HEK293 (cell line): Measurements from ENCODE around the gene POLR3B.

Experiments used
- FEZF1 ChIP-seq: fragments of 450-650 bp; formaldehyde crosslinking; IDR thresholded peaks from 2 replicates; pipeline ENCODE4 v1.5.1; 2016; ENCODE audit warnings: missing biosample characterization, missing genetic modification characterization
- HOXA7 ChIP-seq: sonication (generic); formaldehyde crosslinking; IDR thresholded peaks from 2 replicates; pipeline ENCODE4 v1.8.1; 2022; ENCODE audit warnings: missing genetic modification reagents, borderline replicate concordance
- HOXC10 ChIP-seq: sonication (generic); formaldehyde crosslinking; IDR thresholded peaks from 2 replicates; pipeline ENCODE4 v1.8.1; 2023; ENCODE audit warnings: mild to moderate bottlenecking, missing genetic modification reagents
- IKZF3 ChIP-seq: fragments of 450-650 bp; IDR thresholded peaks from 2 replicates; pipeline ENCODE4 v1.5.0; 2018; ENCODE audit warnings: missing biosample characterization, mild to moderate bottlenecking, missing genetic modification characterization, moderate library complexity
- MZF1 ChIP-seq: fragments of 450-650 bp; formaldehyde crosslinking; IDR thresholded peaks from 2 replicates; pipeline ENCODE4 v1.5.1; 2017; ENCODE audit warnings: missing biosample characterization, missing genetic modification characterization, borderline replicate concordance
- SCRT1 ChIP-seq: fragments of 450-650 bp; formaldehyde crosslinking; IDR thresholded peaks from 2 replicates; pipeline ENCODE4 v1.5.1; 2016; ENCODE audit warnings: missing biosample characterization, missing genetic modification characterization, borderline replicate concordance
- SETDB1 ChIP-seq: IDR thresholded peaks from one replicate; pipeline ENCODE4 v1.6.1; 2017; ENCODE audit warnings: mild to moderate bottlenecking, low read length, moderate library complexity, mixed read lengths; ENCODE audit not compliant: insufficient read length
- TCF7L2 ChIP-seq: IDR thresholded peaks from 2 replicates; pipeline ENCODE4 v1.6.1; 2011; ENCODE audit warnings: low read depth, mild to moderate bottlenecking, inconsistent platforms, low read length, moderate library complexity, borderline replicate concordance
- TRIM28 ChIP-seq: IDR thresholded peaks from 2 replicates; pipeline ENCODE4 v1.6.1; 2011; ENCODE audit warnings: low read length, control low read depth, borderline replicate concordance
- ZBTB8A ChIP-seq: fragments of 450-650 bp; formaldehyde crosslinking; IDR thresholded peaks from 2 replicates; pipeline ENCODE4 v1.5.1; 2016; ENCODE audit warnings: missing biosample characterization, missing genetic modification characterization
- ZEB2 ChIP-seq: fragments of 450-650 bp; formaldehyde crosslinking; IDR thresholded peaks from 2 replicates; pipeline ENCODE4 v1.5.1; 2016; ENCODE audit warnings: missing biosample characterization, missing genetic modification characterization
- ZFHX2 ChIP-seq: fragments of 450-650 bp; formaldehyde crosslinking; conservative IDR thresholded peaks from 2 replicates; pipeline ENCODE4 v1.5.1; 2016; ENCODE audit warnings: missing biosample characterization, missing genetic modification characterization
- ZIC2 ChIP-seq: fragments of 450-650 bp; formaldehyde crosslinking; IDR thresholded peaks from 2 replicates; pipeline ENCODE4 v1.5.1; 2016; ENCODE audit warnings: missing biosample characterization, missing genetic modification characterization
- ZNF112 ChIP-seq: fragments of 450-650 bp; formaldehyde crosslinking; IDR thresholded peaks from 2 replicates; pipeline ENCODE4 v1.5.0; 2017; ENCODE audit warnings: missing biosample characterization, missing genetic modification characterization
- ZNF114 ChIP-seq: fragments of 450-650 bp; formaldehyde crosslinking; IDR thresholded peaks from 2 replicates; pipeline ENCODE4 v1.5.0; 2017; ENCODE audit warnings: missing biosample characterization, missing genetic modification characterization
- ZNF157 ChIP-seq: fragments of 450-650 bp; formaldehyde crosslinking; IDR thresholded peaks from 2 replicates; pipeline ENCODE4 v1.5.1; 2016; ENCODE audit warnings: missing biosample characterization, missing genetic modification characterization
- ZNF175 ChIP-seq: fragments of 450-650 bp; formaldehyde crosslinking; IDR thresholded peaks from 2 replicates; pipeline ENCODE4 v1.5.1; 2016; ENCODE audit warnings: missing biosample characterization, missing genetic modification characterization
- ZNF211 ChIP-seq: fragments of 450-650 bp; formaldehyde crosslinking; IDR thresholded peaks from 2 replicates; pipeline ENCODE4 v1.5.1; 2016; ENCODE audit warnings: low read depth, missing biosample characterization, missing genetic modification characterization
- ZNF221 ChIP-seq: fragments of 450-650 bp; formaldehyde crosslinking; IDR thresholded peaks from 2 replicates; pipeline ENCODE4 v1.5.1; 2017; ENCODE audit warnings: missing biosample characterization, missing genetic modification characterization, borderline replicate concordance
- ZNF24 ChIP-seq: fragments of 450-650 bp; formaldehyde crosslinking; IDR thresholded peaks from 2 replicates; pipeline ENCODE4 v1.5.1; 2016; ENCODE audit warnings: missing biosample characterization, missing genetic modification characterization
- ZNF341 ChIP-seq: fragments of 450-650 bp; formaldehyde crosslinking; IDR thresholded peaks from 2 replicates; pipeline ENCODE4; 2016; ENCODE audit warnings: low read depth, missing biosample characterization, missing genetic modification characterization
- ZNF366 ChIP-seq: fragments of 450-650 bp; formaldehyde crosslinking; conservative IDR thresholded peaks from 2 replicates; pipeline ENCODE4 v1.5.1; 2016; ENCODE audit warnings: missing biosample characterization, missing genetic modification characterization
- ZNF473 ChIP-seq: fragments of 450-650 bp; formaldehyde crosslinking; IDR thresholded peaks from 2 replicates; pipeline ENCODE4 v1.5.1; 2017; ENCODE audit warnings: missing biosample characterization, missing genetic modification characterization
- ZNF521 ChIP-seq: fragments of 450-650 bp; formaldehyde crosslinking; IDR thresholded peaks from 2 replicates; pipeline ENCODE4 v1.5.1; 2017; ENCODE audit warnings: missing biosample characterization, mild to moderate bottlenecking, missing genetic modification characterization
- ZNF549 ChIP-seq: fragments of 450-650 bp; IDR thresholded peaks from 2 replicates; pipeline ENCODE4 v1.5.1; 2018; ENCODE audit warnings: missing biosample characterization, missing genetic modification characterization, mild to moderate bottlenecking, inconsistent platforms, moderate library complexity
- ZNF585B ChIP-seq: fragments of 450-650 bp; formaldehyde crosslinking; IDR thresholded peaks from 2 replicates; pipeline ENCODE4 v1.5.1; 2016; ENCODE audit warnings: missing biosample characterization, missing genetic modification characterization
- ZNF621 ChIP-seq: fragments of 450-650 bp; formaldehyde crosslinking; IDR thresholded peaks from 2 replicates; pipeline ENCODE4 v1.5.1; 2017; ENCODE audit warnings: missing biosample characterization, missing genetic modification characterization
- ZNF629 ChIP-seq: fragments of 450-650 bp; formaldehyde crosslinking; IDR thresholded peaks from 2 replicates; pipeline ENCODE4 v1.5.1; 2017; ENCODE audit warnings: missing biosample characterization, missing genetic modification characterization
- ZNF654 ChIP-seq: fragments of 450-650 bp; formaldehyde crosslinking; IDR thresholded peaks from 2 replicates; pipeline ENCODE4 v1.5.1; 2016; ENCODE audit warnings: low read depth, missing biosample characterization, missing genetic modification characterization
- ZNF660 ChIP-seq: fragments of 450-650 bp; IDR thresholded peaks from 2 replicates; pipeline ENCODE4 v1.5.1; 2018; ENCODE audit warnings: missing biosample characterization, mild to moderate bottlenecking, missing genetic modification characterization
- ZNF677 ChIP-seq: fragments of 450-650 bp; IDR thresholded peaks from 2 replicates; pipeline ENCODE4 v1.5.0; 2018; ENCODE audit warnings: missing biosample characterization, mild to moderate bottlenecking, missing genetic modification characterization, moderate library complexity
- ZNF76 ChIP-seq: fragments of 450-650 bp; formaldehyde crosslinking; IDR thresholded peaks from 2 replicates; pipeline ENCODE4; 2016; ENCODE audit warnings: low read depth, missing biosample characterization, missing genetic modification characterization, borderline replicate concordance
- ZNF777 ChIP-seq: fragments of 450-650 bp; formaldehyde crosslinking; IDR thresholded peaks from 2 replicates; pipeline ENCODE4 v1.5.1; 2017; ENCODE audit warnings: missing biosample characterization, missing genetic modification characterization, borderline replicate concordance
- TF ChIP-seq, protein P1 (sequence below): fragments of 450-650 bp; formaldehyde crosslinking; IDR thresholded peaks from 2 replicates; pipeline ENCODE4 v1.5.1; 2016; ENCODE audit warnings: missing biosample characterization, missing genetic modification characterization
- TF ChIP-seq, protein P2 (sequence below): fragments of 450-650 bp; formaldehyde crosslinking; IDR thresholded peaks from 2 replicates; pipeline ENCODE4 v1.5.1; 2016; ENCODE audit warnings: missing biosample characterization, missing genetic modification characterization
- TF ChIP-seq, protein P3 (sequence below): fragments of 450-650 bp; formaldehyde crosslinking; IDR thresholded peaks from 2 replicates; pipeline ENCODE4 v1.5.1; 2016; ENCODE audit warnings: missing biosample characterization, missing genetic modification characterization
- TF ChIP-seq, protein P4 (sequence below): fragments of 450-650 bp; formaldehyde crosslinking; IDR thresholded peaks from 2 replicates; pipeline ENCODE4 v1.5.1; 2016; ENCODE audit warnings: missing biosample characterization, missing genetic modification characterization

Gene POLR3B

DNA sequence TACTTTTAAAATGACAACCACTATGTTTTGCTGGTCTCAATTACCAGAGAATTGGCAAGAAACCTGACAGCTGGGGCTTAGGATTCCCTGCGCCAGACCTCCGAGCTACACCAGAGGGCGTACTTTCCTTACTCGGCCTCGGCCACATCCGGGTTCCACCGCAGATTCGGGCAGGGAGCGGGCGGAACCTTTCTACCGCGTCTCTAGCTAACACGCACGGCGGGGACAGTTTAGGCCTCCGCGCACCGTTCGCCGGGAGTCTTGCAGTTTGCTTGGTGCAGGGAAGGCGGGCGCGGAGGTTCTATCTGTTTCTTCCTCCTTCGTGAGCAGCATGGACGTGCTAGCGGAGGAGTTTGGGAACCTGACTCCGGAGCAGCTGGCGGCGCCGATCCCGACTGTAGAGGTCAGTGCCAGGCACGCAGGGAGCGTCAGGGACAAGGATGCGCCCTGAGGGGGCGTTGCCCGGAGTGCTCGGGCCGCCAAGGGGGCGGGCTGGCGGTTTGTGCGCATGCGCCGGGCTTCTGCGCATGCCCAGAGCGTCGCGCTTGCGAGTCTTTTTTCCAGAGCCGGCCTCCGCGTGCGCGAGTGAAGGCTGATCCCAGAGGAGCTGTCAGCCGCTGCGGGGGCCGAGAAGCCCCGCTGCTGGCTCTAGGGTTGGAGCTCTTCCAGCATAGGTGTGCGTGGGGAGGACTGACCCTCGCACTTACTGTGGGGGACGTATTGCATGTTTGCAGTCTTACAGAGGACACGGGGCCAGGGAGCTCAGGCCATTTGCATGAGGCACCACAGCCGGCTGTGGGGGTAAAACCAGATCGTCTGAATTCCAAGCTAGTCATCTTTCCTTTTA, at the start of gene POLR3B (continued):
- no peak for TF ChIP-seq SETDB1
- TF ChIP-seq ZEB2 (tag by site-specific recombination) = peak; percentile 97
- no peak for TF ChIP-seq ZNF585B
- peak; percentile 79 for TF ChIP-seq ZNF654 (tag by site-specific recombination)
- peak; percentile 74 for TF ChIP-seq ZNF366 (tag by site-specific recombination)
- TF ChIP-seq HOXA7 (CRISPR knock-in tag) = no peak
- no peak for TF ChIP-seq ZNF621 (tag by site-specific recombination)
- TF ChIP-seq IKZF3 = peak; percentile 87
- no peak for TF ChIP-seq TCF7L2
- peak; percentile 85 for TF ChIP-seq ZNF24 (tag by site-specific recombination)
- TF ChIP-seq ZNF157 (tag by site-specific recombination) = no peak
- TF ChIP-seq ZNF549 (tag by site-specific recombination) = no peak
- TF ChIP-seq ZNF211 (tag by site-specific recombination) = no peak
- TF ChIP-seq ZNF112 (tag by site-specific recombination) = no peak
- TF ChIP-seq, protein P1, sequence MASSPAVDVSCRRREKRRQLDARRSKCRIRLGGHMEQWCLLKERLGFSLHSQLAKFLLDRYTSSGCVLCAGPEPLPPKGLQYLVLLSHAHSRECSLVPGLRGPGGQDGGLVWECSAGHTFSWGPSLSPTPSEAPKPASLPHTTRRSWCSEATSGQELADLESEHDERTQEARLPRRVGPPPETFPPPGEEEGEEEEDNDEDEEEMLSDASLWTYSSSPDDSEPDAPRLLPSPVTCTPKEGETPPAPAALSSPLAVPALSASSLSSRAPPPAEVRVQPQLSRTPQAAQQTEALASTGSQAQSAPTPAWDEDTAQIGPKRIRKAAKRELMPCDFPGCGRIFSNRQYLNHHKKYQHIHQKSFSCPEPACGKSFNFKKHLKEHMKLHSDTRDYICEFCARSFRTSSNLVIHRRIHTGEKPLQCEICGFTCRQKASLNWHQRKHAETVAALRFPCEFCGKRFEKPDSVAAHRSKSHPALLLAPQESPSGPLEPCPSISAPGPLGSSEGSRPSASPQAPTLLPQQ = peak; percentile 91
- TF ChIP-seq FEZF1 (tag by site-specific recombination) = no peak
- TF ChIP-seq ZNF175 = no peak
- peak; percentile 91 for TF ChIP-seq ZNF76 (tag by site-specific recombination)
- no peak for TF ChIP-seq ZNF521 (tag by site-specific recombination)
- peak; percentile 91 for TF ChIP-seq ZNF629 (tag by site-specific recombination)
- TF ChIP-seq TRIM28 = peak; percentile 93
- TF ChIP-seq, protein P2, sequence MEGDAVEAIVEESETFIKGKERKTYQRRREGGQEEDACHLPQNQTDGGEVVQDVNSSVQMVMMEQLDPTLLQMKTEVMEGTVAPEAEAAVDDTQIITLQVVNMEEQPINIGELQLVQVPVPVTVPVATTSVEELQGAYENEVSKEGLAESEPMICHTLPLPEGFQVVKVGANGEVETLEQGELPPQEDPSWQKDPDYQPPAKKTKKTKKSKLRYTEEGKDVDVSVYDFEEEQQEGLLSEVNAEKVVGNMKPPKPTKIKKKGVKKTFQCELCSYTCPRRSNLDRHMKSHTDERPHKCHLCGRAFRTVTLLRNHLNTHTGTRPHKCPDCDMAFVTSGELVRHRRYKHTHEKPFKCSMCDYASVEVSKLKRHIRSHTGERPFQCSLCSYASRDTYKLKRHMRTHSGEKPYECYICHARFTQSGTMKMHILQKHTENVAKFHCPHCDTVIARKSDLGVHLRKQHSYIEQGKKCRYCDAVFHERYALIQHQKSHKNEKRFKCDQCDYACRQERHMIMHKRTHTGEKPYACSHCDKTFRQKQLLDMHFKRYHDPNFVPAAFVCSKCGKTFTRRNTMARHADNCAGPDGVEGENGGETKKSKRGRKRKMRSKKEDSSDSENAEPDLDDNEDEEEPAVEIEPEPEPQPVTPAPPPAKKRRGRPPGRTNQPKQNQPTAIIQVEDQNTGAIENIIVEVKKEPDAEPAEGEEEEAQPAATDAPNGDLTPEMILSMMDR (tag by site-specific recombination) = peak; percentile 96
- TF ChIP-seq ZNF221 = no peak
- TF ChIP-seq, protein P3, sequence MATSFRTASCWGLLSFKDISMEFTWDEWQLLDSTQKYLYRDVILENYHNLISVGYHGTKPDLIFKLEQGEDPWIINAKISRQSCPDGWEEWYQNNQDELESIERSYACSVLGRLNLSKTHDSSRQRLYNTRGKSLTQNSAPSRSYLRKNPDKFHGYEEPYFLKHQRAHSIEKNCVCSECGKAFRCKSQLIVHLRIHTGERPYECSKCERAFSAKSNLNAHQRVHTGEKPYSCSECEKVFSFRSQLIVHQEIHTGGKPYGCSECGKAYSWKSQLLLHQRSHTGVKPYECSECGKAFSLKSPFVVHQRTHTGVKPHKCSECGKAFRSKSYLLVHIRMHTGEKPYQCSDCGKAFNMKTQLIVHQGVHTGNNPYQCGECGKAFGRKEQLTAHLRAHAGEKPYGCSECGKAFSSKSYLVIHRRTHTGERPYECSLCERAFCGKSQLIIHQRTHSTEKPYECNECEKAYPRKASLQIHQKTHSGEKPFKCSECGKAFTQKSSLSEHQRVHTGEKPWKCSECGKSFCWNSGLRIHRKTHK = no peak
- TF ChIP-seq ZNF473 (tag by site-specific recombination) = no peak
- TF ChIP-seq, protein P4, sequence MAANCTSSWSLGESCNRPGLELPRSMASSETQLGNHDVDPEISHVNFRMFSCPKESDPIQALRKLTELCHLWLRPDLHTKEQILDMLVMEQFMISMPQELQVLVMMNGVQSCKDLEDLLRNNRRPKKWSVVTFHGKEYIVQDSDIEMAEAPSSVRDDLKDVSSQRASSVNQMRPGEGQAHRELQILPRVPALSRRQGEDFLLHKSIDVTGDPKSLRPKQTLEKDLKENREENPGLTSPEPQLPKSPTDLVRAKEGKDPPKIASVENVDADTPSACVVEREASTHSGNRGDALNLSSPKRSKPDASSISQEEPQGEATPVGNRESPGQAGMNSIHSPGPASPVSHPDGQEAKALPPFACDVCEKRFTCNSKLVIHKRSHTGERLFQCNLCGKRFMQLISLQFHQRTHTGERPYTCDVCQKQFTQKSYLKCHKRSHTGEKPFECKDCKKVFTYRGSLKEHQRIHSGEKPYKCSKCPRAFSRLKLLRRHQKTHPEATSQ (tag by site-specific recombination) = peak; percentile 99
- no peak for TF ChIP-seq ZNF677 (tag by site-specific recombination)
- TF ChIP-seq ZBTB8A = peak; percentile 84
- peak; percentile 80 for TF ChIP-seq ZFHX2 (tag by site-specific recombination)
- no peak for TF ChIP-seq SCRT1 (tag by site-specific recombination)
- peak; percentile 71; the same call in 1 of the 2 replicates for TF ChIP-seq ZNF777 (tag by site-specific recombination)
- TF ChIP-seq MZF1 = peak; percentile 71
- TF ChIP-seq ZNF660 (tag by site-specific recombination) = peak; percentile 98
- TF ChIP-seq ZNF114 (tag by site-specific recombination) = no peak
- TF ChIP-seq ZIC2 = peak; percentile 63; the same call in 1 of the 2 replicates
- TF ChIP-seq ZNF341 = peak; percentile 82
- TF ChIP-seq HOXC10 (CRISPR knock-in tag) = no peak
